Nephron (organoid): ENCODE data around the gene FAAP100.

Source experiments
- H3K27ac Mint-ChIP-seq, 3 experiments: 2 replicates each; pipeline ENCODE4 v1.8.0; 2020; ENCODE audit warnings: mixed read lengths in 3 of 3, mild to moderate bottlenecking in 2 of 3, moderate library complexity in 1 of 3
- H3K27me3 Mint-ChIP-seq: 2 replicates; pipeline ENCODE4 v1.8.0; 2021; ENCODE audit warnings: low read depth, mild to moderate bottlenecking, moderate library complexity, mixed read lengths
- H3K36me3 Mint-ChIP-seq: 2 replicates; pipeline ENCODE4 v1.8.0; 2020; ENCODE audit warnings: low read depth, mixed read lengths
- H3K4me1 Mint-ChIP-seq: 2 replicates; pipeline ENCODE4 v1.8.0; 2020; ENCODE audit warnings: mixed read lengths
- H3K4me3 Mint-ChIP-seq, 3 experiments: 2 replicates each; pipeline ENCODE4 v1.8.0; 2020; ENCODE audit warnings: mild to moderate bottlenecking in 3 of 3, mixed read lengths in 3 of 3, moderate library complexity in 2 of 3
- H3K9me3 Mint-ChIP-seq: 2 replicates; pipeline ENCODE4 v1.8.0; 2020; ENCODE audit warnings: mixed read lengths
- CTCF ChIP-seq, 3 experiments: fragments of 200-600 bp; sonication (generic); IDR thresholded peaks; one replicate each; pipeline ENCODE4 v1.5.0; 2021; ENCODE audit warnings: antibody characterized with exemption in 3 of 3; ENCODE audit not compliant: unreplicated experiment in 3 of 3

Gene FAAP100

GRCh38 chr17:81492706-81493105, 59.4 kb downstream of the FAAP100 start:
- Mint-ChIP-seq H3K4me3 (no peak overlapping the region), H3K27ac (peak overlapping the region in 1 of 3 experiments; percentile 59), H3K9me3 (no peaks in the 10 kb centered on the region), H3K4me1 (peaks cover 29% of the 10 kb centered on the region), H3K36me3 (no peaks in the 10 kb centered on the region), H3K27me3 (peaks cover 25% of the 10 kb centered on the region)
- no peak for TF ChIP-seq CTCF (IDR thresholded peaks at IDR 0.05; ENCODE audit: unreplicated experiment in 3 of 3)

- no peak for TF ChIP-seq CTCF (IDR thresholded peaks at IDR 0.05; ENCODE audit: unreplicated experiment in 3 of 3)
- no peak overlapping the region for H3K4me3 Mint-ChIP-seq
- H3K9me3 Mint-ChIP-seq = no peaks in the 10 kb centered on the region
- H3K27me3 Mint-ChIP-seq = peaks cover 25% of the 10 kb centered on the region
- peaks cover 29% of the 10 kb centered on the region for H3K4me1 Mint-ChIP-seq
- peak overlapping the region in 1 of 3 experiments; percentile 72 for H3K27ac Mint-ChIP-seq
- H3K36me3 Mint-ChIP-seq = no peaks in the 10 kb centered on the region
Measured at GRCh38 chr17:81492202-81492601, 60.0 kb downstream of the FAAP100 start.

DNA sequence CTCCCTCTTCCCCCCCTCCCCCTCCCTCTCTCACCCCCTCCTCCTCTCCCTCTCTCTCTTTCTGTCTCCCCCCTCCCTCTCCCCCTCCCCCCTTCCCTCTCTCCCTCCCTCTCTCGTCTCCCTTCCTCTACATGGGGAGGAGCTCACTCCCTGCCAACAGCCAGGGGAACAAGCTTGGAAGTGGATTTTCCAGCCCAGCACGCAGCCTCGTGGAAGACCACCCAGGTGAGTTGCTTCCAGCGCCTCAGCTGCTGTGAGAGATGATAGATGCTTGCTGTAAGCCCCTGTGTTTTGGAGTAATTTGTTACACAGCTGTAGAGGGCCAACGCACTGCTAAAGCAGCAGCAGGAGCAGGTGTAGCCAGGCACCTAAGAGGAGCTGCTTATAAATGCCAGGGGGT, 60.4 kb downstream of the FAAP100 start:
- Mint-ChIP-seq H3K4me1 (peaks cover 29% of the 10 kb centered on the region), H3K4me3 (no peak overlapping the region), H3K27ac (peak overlapping the region in 1 of 3 experiments; percentile 72), H3K9me3 (no peaks in the 10 kb centered on the region), H3K36me3 (no peaks in the 10 kb centered on the region), H3K27me3 (peaks cover 25% of the 10 kb centered on the region)
- TF ChIP-seq CTCF (IDR thresholded peaks at IDR 0.05; ENCODE audit: unreplicated experiment in 3 of 3) = no peak

GRCh38 chr17:81491181-81491581, 61.0 kb downstream of the FAAP100 start:
- Mint-ChIP-seq H3K36me3 (no peaks in the 10 kb centered on the region), H3K27me3 (peaks cover 25% of the 10 kb centered on the region), H3K4me1 (peaks cover 33% of the 10 kb centered on the region), H3K9me3 (no peaks in the 10 kb centered on the region), H3K4me3 (peak overlapping the region in 2 of 3 experiments; percentile 34 to 50), H3K27ac (peak overlapping the region; percentile 23 to 62 (median 26))
- TF ChIP-seq CTCF (IDR thresholded peaks at IDR 0.05; ENCODE audit: unreplicated experiment in 3 of 3) = no peak

DNA sequence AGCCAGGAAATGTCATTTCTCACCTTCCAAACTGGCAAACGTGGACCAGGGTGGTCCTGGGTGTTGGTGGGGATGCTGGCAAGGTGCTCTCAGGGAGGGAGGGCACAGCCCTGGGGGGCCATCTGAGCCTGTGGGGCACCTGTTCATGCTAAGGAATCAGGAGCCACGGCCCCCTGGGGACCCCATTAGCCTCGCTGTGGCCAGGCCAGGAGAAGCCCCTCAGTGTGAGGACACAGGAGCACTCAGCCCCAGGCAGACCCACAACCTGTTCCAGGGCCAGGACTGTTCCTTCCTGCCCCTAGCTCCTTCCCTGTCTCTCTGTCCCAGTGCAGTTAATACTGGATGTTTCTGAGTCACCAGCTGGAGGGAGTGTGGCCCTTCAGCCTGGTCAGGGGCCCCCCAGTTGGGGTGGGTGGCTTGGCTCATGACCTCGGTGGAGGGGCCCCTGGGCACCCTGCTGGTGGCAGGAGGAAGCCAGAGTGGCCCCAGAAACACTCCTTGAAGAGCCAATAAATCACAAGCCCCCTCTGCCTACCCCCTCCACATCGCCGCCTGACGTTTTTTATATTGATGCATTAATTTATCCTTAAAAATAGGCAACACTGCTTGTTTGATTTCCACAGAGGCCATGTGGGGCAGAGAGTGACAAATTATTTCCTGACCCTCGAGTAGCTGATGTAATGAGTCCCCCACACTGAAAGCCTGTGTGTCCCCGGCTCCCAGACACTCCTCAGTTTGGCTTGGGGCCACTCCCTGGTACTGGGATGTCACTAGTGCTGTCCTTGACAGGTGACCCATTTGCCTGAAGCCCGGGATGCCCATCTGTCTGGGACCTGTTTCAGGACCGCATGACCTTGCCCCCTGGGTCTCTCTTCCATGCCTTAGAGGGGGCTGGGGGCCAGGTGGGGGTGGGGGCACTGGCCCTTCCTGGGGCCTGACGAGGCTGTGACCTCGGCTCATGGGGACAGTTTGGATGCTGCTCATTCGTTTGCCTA, 61.9 kb downstream of the FAAP100 start:
- Mint-ChIP-seq H3K4me1 (peaks cover 36% of the 10 kb centered on the region), H3K27ac (peak overlapping the region; percentile 83 to 95 (median 92)), H3K36me3 (no peaks in the 10 kb centered on the region), H3K4me3 (peak overlapping the region; percentile 81 to 90 (median 83)), H3K9me3 (no peaks in the 10 kb centered on the region), H3K27me3 (peaks cover 25% of the 10 kb centered on the region)
- TF ChIP-seq CTCF (IDR thresholded peaks at IDR 0.05; ENCODE audit: unreplicated experiment in 3 of 3) = no peak
